HepG2 (cell line): ENCODE results near the gene C11orf68.

Experiments
- ARHGAP35 ChIP-seq: sonication (generic); formaldehyde crosslinking; IDR thresholded peaks from 2 replicates; pipeline ENCODE4 v1.9.0; 2022; ENCODE audit warnings: mild to moderate bottlenecking, inconsistent platforms, moderate library complexity, missing genetic modification reagents, borderline replicate concordance
- ERF ChIP-seq: IDR thresholded peaks from 2 replicates; pipeline ENCODE4 v1.6.1; 2018; ENCODE audit warnings: missing biosample characterization, missing genetic modification reagents
- POLR2A ChIP-seq, 2 experiments: IDR thresholded peaks; 2 replicates each; pipeline ENCODE4 v1.6.1; 2011; ENCODE audit warnings: low read depth in 2 of 2, low read length in 2 of 2, mild to moderate bottlenecking in 1 of 2, moderate library complexity in 1 of 2; ENCODE audit not compliant: insufficient read depth in 1 of 2
- RBAK ChIP-seq: sonication (generic); formaldehyde crosslinking; IDR thresholded peaks from 2 replicates; pipeline ENCODE4 v1.5.1; 2020; ENCODE audit warnings: mild to moderate bottlenecking, missing genetic modification reagents
- WIZ ChIP-seq: sonication (generic); formaldehyde crosslinking; IDR thresholded peaks from 2 replicates; pipeline ENCODE4 v1.5.1; 2020; ENCODE audit warnings: mild to moderate bottlenecking, missing genetic modification reagents
- TF ChIP-seq, protein P1 (sequence below): sonication (generic); formaldehyde crosslinking; IDR thresholded peaks from 2 replicates; pipeline ENCODE4 v1.8.0; 2022; ENCODE audit warnings: missing genetic modification reagents, mild to moderate bottlenecking, borderline replicate concordance

GRCh38 chr11:65868076-65868667 is 50.7 kb downstream of the C11orf68 start:
- TF ChIP-seq ERF (no peak), POLR2A (IDR thresholded peaks at IDR 0.05; ENCODE audit: insufficient read depth in 1 of 2, low read depth in 2 of 2, low read length in 2 of 2) (peak in 1 of 2 experiments; percentile 32; a peak in 1 of 4 replicates), WIZ (CRISPR knock-in tag) (no peak), RBAK (CRISPR knock-in tag) (no peak), ARHGAP35 (CRISPR knock-in tag) (no peak)
- TF ChIP-seq, protein P1, sequence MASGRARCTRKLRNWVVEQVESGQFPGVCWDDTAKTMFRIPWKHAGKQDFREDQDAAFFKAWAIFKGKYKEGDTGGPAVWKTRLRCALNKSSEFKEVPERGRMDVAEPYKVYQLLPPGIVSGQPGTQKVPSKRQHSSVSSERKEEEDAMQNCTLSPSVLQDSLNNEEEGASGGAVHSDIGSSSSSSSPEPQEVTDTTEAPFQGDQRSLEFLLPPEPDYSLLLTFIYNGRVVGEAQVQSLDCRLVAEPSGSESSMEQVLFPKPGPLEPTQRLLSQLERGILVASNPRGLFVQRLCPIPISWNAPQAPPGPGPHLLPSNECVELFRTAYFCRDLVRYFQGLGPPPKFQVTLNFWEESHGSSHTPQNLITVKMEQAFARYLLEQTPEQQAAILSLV (CRISPR knock-in tag): no peak
